ENCODE data around the gene JKAMP.

The JKAMP gene

GRCh38 chr14:59481407-59481806 is 2.9 kb upstream of the JKAMP start:
- Histone ChIP-seq H3K27ac (ENCODE audit: low read depth, low read length) (peak overlapping the region; percentile 97), H3K4me1 (ENCODE audit: control insufficient read depth, insufficient read depth, low read length, unreplicated experiment) (peaks cover 29% of the 10 kb centered on the region), H2AFZ (ENCODE audit: low read length, unreplicated experiment) (no peak overlapping the region), H3K27me3 (ENCODE audit: insufficient read depth, low read length) (no peaks in the 10 kb centered on the region), H3K36me3 (ENCODE audit: insufficient read depth, low read length) (peaks cover 26% of the 10 kb centered on the region), H3K79me2 (ENCODE audit: control insufficient read depth, insufficient read depth, low read length, unreplicated experiment) (peaks cover 89% of the 10 kb centered on the region), H3K4me3 (ENCODE audit: low read depth, low read length) (peak overlapping the region; percentile 100)

GRCh38 chr14:59481871-59482540 is 2.3 kb upstream of the JKAMP start:
- peaks cover 85% of the 10 kb centered on the region for H3K79me2 ChIP-seq (ENCODE audit: control insufficient read depth, insufficient read depth, low read length, unreplicated experiment)
- peak overlapping the region; percentile 100 for H3K4me3 ChIP-seq (ENCODE audit: low read depth, low read length)
- peaks cover 20% of the 10 kb centered on the region for H3K36me3 ChIP-seq (ENCODE audit: insufficient read depth, low read length)
- H3K27ac ChIP-seq (ENCODE audit: low read depth, low read length): peak overlapping the region; percentile 97
- H3K4me1 ChIP-seq (ENCODE audit: control insufficient read depth, insufficient read depth, low read length, unreplicated experiment): peaks cover 25% of the 10 kb centered on the region
- no peaks in the 10 kb centered on the region for H3K27me3 ChIP-seq (ENCODE audit: insufficient read depth, low read length)
- no peak overlapping the region for H2AFZ ChIP-seq (ENCODE audit: low read length, unreplicated experiment)

- H3K4me3 ChIP-seq (ENCODE audit: low read depth, low read length): peak overlapping the region; percentile 100
- peaks cover 85% of the 10 kb centered on the region for H3K79me2 ChIP-seq (ENCODE audit: control insufficient read depth, insufficient read depth, low read length, unreplicated experiment)
- H3K27ac ChIP-seq (ENCODE audit: low read depth, low read length): peak overlapping the region; percentile 97
- no peak overlapping the region for H2AFZ ChIP-seq (ENCODE audit: low read length, unreplicated experiment)
- peaks cover 20% of the 10 kb centered on the region for H3K36me3 ChIP-seq (ENCODE audit: insufficient read depth, low read length)
- no peaks in the 10 kb centered on the region for H3K27me3 ChIP-seq (ENCODE audit: insufficient read depth, low read length)
- H3K4me1 ChIP-seq (ENCODE audit: control insufficient read depth, insufficient read depth, low read length, unreplicated experiment): peaks cover 24% of the 10 kb centered on the region
These were observed 1.6 kb upstream of the JKAMP start for GRCh38 chr14:59482541-59483331.

GRCh38 chr14:59483363-59483762 is 954 bp upstream of the JKAMP start:
- peaks cover 26% of the 10 kb centered on the region for H3K36me3 ChIP-seq (ENCODE audit: insufficient read depth, low read length)
- no peaks in the 10 kb centered on the region for H3K27me3 ChIP-seq (ENCODE audit: insufficient read depth, low read length)
- H3K4me1 ChIP-seq (ENCODE audit: control insufficient read depth, insufficient read depth, low read length, unreplicated experiment): peaks cover 24% of the 10 kb centered on the region
- H3K4me3 ChIP-seq (ENCODE audit: low read depth, low read length): peak overlapping the region; percentile 100
- H3K27ac ChIP-seq (ENCODE audit: low read depth, low read length): peak overlapping the region; percentile 97
- H2AFZ ChIP-seq (ENCODE audit: low read length, unreplicated experiment): peak overlapping the region; percentile 73
- peaks cover 88% of the 10 kb centered on the region for H3K79me2 ChIP-seq (ENCODE audit: control insufficient read depth, insufficient read depth, low read length, unreplicated experiment)

- Histone ChIP-seq H2AFZ (ENCODE audit: low read length, unreplicated experiment) (peak overlapping the region; percentile 61), H3K79me2 (ENCODE audit: control insufficient read depth, insufficient read depth, low read length, unreplicated experiment) (peaks cover 77% of the 10 kb centered on the region)
These were observed 390 bp downstream of the JKAMP start for GRCh38 chr14:59484639-59485175.

GRCh38 chr14:59490756-59491155 is 6.4 kb downstream of the JKAMP start:
- Histone ChIP-seq H3K27ac (ENCODE audit: low read depth, low read length) (no peak overlapping the region), H3K4me3 (ENCODE audit: low read depth, low read length) (no peak overlapping the region), H3K36me3 (ENCODE audit: insufficient read depth, low read length) (peaks cover 51% of the 10 kb centered on the region), H3K4me1 (ENCODE audit: control insufficient read depth, insufficient read depth, low read length, unreplicated experiment) (no peaks in the 10 kb centered on the region), H3K27me3 (ENCODE audit: insufficient read depth, low read length) (no peaks in the 10 kb centered on the region), H2AFZ (ENCODE audit: low read length, unreplicated experiment) (no peak overlapping the region), H3K79me2 (ENCODE audit: control insufficient read depth, insufficient read depth, low read length, unreplicated experiment) (peaks cover 19% of the 10 kb centered on the region)

More at GRCh38 chr14:59484639-59485175, 390 bp downstream of the JKAMP start:
- Histone ChIP-seq H3K4me1 (ENCODE audit: control insufficient read depth, insufficient read depth, low read length, unreplicated experiment) (peaks cover 24% of the 10 kb centered on the region), H3K27me3 (ENCODE audit: insufficient read depth, low read length) (no peaks in the 10 kb centered on the region), H3K4me3 (ENCODE audit: low read depth, low read length) (peak overlapping the region; percentile 100), H3K27ac (ENCODE audit: low read depth, low read length) (peak overlapping the region; percentile 97), H3K36me3 (ENCODE audit: insufficient read depth, low read length) (peaks cover 28% of the 10 kb centered on the region)

- Histone ChIP-seq H2AFZ (ENCODE audit: low read length, unreplicated experiment) (no peak overlapping the region), H3K4me3 (ENCODE audit: low read depth, low read length) (no peak overlapping the region), H3K27me3 (ENCODE audit: insufficient read depth, low read length) (no peaks in the 10 kb centered on the region), H3K4me1 (ENCODE audit: control insufficient read depth, insufficient read depth, low read length, unreplicated experiment) (no peaks in the 10 kb centered on the region), H3K27ac (ENCODE audit: low read depth, low read length) (no peak overlapping the region), H3K79me2 (ENCODE audit: control insufficient read depth, insufficient read depth, low read length, unreplicated experiment) (peaks cover 9% of the 10 kb centered on the region), H3K36me3 (ENCODE audit: insufficient read depth, low read length) (peaks cover 51% of the 10 kb centered on the region)
These were observed 8.1 kb downstream of the JKAMP start for GRCh38 chr14:59492384-59492783.

- Histone ChIP-seq H3K4me1 (ENCODE audit: control insufficient read depth, insufficient read depth, low read length, unreplicated experiment) (no peaks in the 10 kb centered on the region), H3K36me3 (ENCODE audit: insufficient read depth, low read length) (peaks cover 10% of the 10 kb centered on the region), H3K79me2 (ENCODE audit: control insufficient read depth, insufficient read depth, low read length, unreplicated experiment) (no peaks in the 10 kb centered on the region), H3K27me3 (ENCODE audit: insufficient read depth, low read length) (no peaks in the 10 kb centered on the region), H3K27ac (ENCODE audit: low read depth, low read length) (no peak overlapping the region), H2AFZ (ENCODE audit: low read length, unreplicated experiment) (no peak overlapping the region), H3K4me3 (ENCODE audit: low read depth, low read length) (no peak overlapping the region)
These were observed 16.4 kb downstream of the JKAMP start for GRCh38 chr14:59500732-59501131.

GRCh38 chr14:59503256-59503655 is 18.9 kb downstream of the JKAMP start:
- H3K27me3 ChIP-seq (ENCODE audit: insufficient read depth, low read length): no peaks in the 10 kb centered on the region
- H2AFZ ChIP-seq (ENCODE audit: low read length, unreplicated experiment): no peak overlapping the region
- H3K27ac ChIP-seq (ENCODE audit: low read depth, low read length): no peak overlapping the region
- no peaks in the 10 kb centered on the region for H3K79me2 ChIP-seq (ENCODE audit: control insufficient read depth, insufficient read depth, low read length, unreplicated experiment)
- no peak overlapping the region for H3K4me3 ChIP-seq (ENCODE audit: low read depth, low read length)
- no peaks in the 10 kb centered on the region for H3K4me1 ChIP-seq (ENCODE audit: control insufficient read depth, insufficient read depth, low read length, unreplicated experiment)
- H3K36me3 ChIP-seq (ENCODE audit: insufficient read depth, low read length): peaks cover 9% of the 10 kb centered on the region

- Histone ChIP-seq H3K36me3 (ENCODE audit: insufficient read depth, low read length) (peaks cover 4% of the 10 kb centered on the region; the same call in 1 of the 2 replicates), H3K4me3 (ENCODE audit: low read depth, low read length) (no peak overlapping the region), H3K79me2 (ENCODE audit: control insufficient read depth, insufficient read depth, low read length, unreplicated experiment) (no peaks in the 10 kb centered on the region), H2AFZ (ENCODE audit: low read length, unreplicated experiment) (no peak overlapping the region), H3K4me1 (ENCODE audit: control insufficient read depth, insufficient read depth, low read length, unreplicated experiment) (peaks cover 4% of the 10 kb centered on the region), H3K27me3 (ENCODE audit: insufficient read depth, low read length) (peaks cover 10% of the 10 kb centered on the region; the same call in 1 of the 2 replicates), H3K27ac (ENCODE audit: low read depth, low read length) (no peak overlapping the region)
These were observed 22.9 kb downstream of the JKAMP start for GRCh38 chr14:59507063-59507751.

All from ACC112 (cell line).